Inferior parietal cortex (tissue), 1 donor: Measurements from ENCODE around the gene CCDC201.
"Not testable (repeated sequence)": the region's sequence is repeated elsewhere in the genome, so short reads cannot be mapped to it uniquely, and the experiment has no call there.

Experiments used
- DNase-seq: peaks from one replicate; pipeline ENCODE4 v3.0.0-alpha.2; 2016; ENCODE audit errors: extremely low spot score

CCDC201 gene

GRCh38 chr7:45817913-45818312 lies 55.0 kb downstream of the CCDC201 start:
- not testable (repeated sequence) for DNase-seq

GRCh38 chr7:45817016-45817415 lies 55.9 kb downstream of the CCDC201 start:
- not testable (repeated sequence) for DNase-seq

GRCh38 chr7:45814216-45815118 lies 58.4 kb downstream of the CCDC201 start:
- not testable (repeated sequence) for DNase-seq

- not testable (repeated sequence) for DNase-seq
Observed at GRCh38 chr7:45813771-45814170, 59.1 kb downstream of the CCDC201 start.

- DNase-seq = no peak
Observed at GRCh38 chr7:45812946-45813345, 59.9 kb downstream of the CCDC201 start.

GRCh38 chr7:45811652-45812234 lies 61.1 kb downstream of the CCDC201 start:
- not testable (repeated sequence) for DNase-seq

GRCh38 chr7:45810451-45811005 lies 62.4 kb downstream of the CCDC201 start:
- not testable (repeated sequence) for DNase-seq
